DMS 273 (cell line): Measurements from ENCODE around the gene KLF6.

Experiments used
- DNase-seq: peaks from one replicate; lab custom pipeline; 2025; ENCODE audit not compliant: unreplicated experiment; lab: John Stamatoyannopoulos, UW

The KLF6 gene

DNA sequence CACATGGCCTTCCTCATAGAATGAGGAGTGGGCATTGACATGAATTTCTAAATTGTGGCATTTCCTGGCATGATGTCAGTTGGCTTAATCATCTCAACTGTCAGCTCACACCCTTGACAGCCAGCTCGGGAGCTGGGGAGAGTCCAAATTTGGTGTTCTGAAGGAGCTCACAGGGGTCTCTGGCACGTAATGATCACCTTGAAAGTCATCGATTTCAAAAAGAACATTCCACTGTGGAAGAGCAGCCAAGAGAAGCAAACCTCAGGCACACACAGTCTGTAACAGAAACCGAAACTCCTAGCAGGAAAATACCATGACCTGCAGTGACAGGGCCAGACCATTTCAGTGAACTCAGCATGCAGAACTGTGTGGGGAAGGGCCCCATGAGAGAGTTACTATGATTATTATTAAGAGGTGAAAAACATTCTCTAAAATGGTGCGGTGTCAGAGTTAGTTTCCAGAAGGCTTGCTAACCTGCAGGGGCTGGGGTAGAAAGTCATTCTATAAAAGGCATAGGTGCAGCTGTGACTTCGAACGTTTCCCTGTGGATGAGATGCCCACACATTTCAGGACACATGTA, 26.4 kb upstream of the KLF6 start:
- DNase-seq: no peak

DNA sequence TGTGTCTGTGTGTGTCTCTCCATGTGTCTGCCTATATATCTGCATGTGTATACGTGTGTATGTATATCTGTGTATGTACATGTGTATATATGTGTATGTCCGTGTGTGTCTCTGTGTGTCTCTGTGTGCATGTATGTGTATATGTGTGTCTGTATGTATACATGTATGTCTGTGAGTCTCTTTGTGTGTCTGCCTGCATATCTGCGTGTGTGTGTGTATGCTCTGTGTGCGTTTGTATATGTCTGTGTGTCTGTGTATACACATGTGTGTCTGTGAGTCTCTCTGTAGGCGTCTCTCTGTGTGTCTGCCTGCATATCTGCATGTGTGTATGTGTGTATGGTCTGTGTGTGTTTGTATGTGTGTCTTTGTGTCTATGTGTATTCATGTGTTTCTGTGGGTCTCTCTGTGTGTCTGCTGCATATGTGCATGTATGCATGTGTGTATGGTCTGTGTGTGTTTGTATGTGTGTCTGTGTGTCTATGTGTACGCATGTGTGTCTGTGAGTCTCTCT, 23.7 kb upstream of the KLF6 start:
- DNase-seq: no peak

DNA sequence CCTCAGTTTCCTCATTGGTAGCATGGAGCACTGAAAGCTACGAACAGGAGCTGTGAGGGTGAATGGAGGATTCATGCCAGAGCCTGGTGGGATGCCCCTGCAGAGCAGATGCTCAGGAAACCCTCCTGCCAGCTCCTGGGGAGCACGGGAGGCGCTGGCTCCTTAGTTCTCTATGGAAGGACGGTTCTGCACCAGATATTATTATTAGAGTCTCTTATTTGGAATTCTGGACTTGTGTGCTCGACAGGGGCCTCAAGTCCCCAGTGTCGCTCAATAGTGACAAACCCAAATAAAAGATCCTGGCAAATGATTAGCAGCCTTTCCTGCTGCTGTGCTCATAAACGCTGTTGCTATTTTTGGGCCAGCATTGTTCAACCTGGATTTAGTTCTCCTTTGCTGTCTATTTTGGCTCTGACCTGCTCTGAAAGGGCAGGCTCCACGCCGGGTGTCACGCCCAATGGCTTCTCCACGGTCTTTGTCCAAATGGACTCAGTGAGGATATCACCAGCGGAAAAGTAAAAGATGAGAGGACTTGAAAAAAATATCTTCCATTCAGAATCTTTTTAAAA, 23.0 kb upstream of the KLF6 start:
- no peak for DNase-seq

DNA sequence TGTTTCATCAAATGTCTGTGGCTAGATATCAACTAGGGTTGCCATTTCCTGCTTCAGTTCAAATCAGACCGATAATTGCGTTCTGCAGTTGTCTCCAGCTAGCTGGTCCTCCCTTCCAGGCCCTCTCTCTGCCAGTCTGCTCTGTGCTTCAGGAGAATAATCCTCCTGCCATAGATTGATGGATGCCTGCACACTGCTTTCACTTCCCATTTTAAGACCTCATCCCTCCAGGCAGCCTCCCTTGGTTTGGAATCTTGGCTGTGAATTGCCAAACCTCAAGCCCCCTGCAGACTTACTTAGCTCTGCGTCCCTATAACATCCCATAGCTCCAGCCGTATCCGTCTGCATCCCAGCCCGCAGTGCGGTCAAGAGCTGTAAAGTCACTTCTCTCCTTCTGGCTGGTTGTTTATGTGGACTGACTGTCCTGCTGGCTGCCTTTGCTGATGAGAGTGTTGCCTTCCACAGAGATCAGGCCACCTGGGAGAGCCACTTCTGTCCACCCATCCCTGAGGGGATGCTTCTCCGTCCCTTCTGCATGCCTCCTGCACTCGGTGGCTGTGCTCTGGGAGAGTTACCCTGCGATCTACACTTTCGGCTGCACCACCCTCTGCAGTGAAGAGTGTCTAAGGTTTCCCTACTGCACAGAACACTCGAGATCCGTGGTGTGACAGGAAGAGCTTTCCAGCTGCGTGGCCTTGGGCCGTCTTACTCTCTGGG, 22.4 kb upstream of the KLF6 start:
- no peak for DNase-seq

DNA sequence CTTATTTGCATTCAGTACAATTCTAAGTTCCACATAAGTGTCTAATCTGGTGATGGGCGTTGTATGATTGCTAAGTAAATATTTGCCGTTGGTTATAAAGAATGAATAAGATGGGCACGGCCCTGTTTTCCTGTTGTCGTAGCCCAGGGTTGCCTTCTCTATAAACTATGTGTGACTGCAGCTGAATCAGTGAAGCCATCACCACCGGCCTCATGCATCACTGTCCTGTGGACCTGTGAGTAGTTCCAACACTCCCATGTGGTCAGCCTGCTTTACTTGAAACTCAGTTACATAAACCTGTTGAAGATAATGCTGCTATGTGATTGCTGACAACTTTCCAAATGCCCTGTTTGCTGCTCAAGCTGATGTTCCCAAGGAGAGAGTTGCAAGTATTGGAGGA, 21.6 kb upstream of the KLF6 start:
- no peak for DNase-seq

DNA sequence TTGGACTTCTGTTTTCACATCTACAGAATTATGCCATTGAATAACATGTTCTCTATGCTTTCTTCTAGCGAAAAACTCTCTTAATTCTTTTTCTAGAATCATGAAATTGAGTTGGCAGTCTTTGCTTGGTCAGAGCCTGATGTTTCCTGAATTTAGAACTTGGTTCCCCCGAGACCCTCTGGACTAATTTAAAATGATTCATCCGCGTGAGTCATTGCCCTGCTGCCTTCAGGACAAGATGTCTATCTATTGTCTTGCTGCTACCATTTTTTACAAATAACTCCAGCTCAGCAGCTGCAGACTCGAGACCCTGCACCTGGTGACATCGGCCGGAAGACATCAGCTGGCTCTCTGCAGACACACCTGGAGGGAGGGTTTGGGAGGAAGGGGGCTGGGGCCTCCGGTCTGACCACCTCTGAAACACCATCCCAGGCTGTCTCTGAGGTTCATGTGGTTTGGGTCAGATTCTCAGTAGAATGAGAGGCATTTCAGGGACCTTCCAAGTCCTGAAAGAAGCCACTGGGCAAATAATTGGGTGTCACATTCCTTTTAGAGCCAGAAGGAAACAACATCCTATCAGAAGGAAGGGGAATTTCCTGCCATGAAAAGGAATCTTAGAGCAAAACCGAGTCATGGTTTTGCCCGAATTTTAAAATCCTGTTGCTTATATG, 20.9 kb upstream of the KLF6 start:
- peak; percentile 4 for DNase-seq

DNA sequence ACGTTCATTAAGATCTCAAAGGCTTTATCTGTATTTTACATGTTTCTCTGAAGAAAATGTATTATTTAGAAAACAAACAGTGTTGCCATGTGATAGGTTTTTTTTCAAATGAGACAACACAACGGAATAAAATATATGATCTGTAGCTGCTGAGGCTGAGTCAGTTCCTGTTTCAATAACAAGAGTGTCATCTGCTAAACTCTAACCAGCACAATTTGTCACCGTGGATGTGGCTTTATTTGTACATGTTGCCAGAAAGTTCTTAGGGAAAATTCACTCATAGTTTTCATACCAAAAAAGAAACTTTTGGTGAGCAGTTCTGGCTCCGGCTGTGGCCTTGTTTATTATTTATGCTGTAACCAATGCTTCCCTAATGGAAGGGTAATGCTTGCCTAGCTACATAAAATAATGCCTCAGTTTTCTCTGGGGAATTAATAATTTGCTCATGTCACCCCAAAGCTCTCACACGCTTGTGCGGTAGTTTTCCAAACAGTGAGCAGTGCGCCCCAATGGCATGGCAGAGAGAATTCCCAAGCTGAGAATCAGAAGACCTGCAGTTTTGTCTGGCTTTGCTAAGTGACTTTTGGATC, 20.3 kb upstream of the KLF6 start:
- no peak for DNase-seq

DNA sequence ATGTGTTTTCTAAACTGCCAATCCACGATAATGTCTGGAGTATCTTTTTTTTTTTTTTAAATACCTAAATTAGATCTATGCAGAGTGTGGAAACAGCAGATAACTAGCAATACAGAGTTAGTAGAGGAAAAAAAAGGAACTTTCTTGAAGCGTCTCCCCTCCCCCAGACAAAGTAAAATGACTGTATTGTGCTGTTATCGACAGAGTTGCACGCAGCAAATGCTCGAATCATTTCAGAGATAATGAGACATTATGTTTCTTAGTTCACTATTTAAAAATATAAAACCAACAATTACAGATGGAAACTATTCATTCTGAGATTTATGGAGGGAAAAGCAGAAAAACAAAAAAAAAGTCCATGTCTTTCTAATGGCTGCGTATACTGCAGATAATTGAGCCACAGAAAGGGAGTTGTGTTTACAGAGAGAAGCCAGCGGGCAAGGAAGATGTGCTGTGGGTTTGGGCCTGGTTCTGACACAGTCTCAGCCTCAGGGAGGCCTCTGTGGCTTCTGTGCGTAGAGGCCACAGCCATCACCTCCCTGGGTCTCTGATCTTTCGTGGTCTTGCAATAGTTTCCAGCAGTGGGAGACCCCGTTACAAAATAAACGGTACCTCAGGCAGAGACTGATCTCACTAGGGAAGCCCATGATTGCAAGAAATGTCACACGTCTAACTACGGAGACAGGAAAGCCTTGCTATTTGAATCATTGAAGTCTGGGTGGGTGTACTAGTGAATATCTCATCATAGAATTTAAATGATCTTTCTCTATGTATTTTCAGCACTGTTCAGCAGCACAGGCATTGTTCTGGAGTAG, 19.1 kb upstream of the KLF6 start:
- DNase-seq: no peak

DNA sequence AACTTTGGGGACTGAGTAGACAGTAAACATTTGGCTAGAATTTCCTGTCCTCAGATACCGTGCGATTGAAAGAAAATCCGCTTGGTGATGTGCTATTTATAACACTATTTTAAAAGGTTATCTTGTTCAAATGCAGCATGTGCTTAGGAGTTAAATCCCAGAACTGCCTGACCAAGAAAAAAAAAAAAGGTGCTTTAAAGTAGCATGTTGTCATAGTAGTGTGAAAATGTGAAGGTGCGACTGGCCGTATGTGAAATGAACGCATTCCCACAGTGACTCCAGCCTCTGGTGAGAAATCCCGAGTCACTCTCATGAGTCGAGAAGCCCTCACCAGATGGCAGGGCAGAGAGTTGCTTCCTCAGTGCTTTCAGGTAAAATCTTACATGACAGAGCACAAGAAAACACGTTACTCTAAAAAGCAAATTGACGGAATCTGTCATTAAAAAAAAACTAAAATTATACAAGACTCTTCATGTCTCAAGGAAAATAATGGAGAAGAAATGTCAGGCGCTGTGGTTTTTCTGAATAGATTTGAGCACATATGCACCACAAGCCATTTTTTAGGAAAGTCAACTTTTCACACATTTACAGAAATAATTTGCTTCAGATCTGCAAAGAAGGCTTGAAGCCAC, 18.4 kb upstream of the KLF6 start:
- no peak for DNase-seq

DNA sequence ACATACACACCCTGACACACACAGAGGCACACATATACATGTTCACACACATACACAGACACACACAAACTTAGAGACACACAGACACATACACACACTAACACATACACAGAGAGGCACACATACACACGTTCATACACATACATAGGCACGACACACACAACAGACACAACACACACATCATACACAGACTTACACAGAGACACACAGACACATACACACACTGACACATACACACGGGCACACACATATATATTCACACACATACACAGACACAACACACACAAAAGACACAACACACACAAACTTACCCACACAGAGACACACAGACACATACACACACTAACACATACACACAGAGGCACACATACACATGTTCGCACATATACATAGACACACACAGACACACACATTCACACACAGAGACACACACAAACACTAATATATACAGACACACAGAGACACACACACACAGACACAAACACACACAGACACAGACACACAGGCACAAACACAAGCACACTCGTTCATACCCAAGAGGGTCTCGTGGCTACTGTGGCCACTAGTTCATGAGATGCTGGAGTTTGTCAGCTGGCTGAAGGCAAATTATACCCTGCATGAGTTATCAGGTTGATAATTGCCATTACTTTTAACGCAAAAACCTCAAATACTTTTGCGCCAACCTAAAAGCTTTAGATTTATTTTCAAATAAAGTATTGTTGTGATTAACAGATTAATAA, 17.7 kb upstream of the KLF6 start:
- no peak for DNase-seq

DNA sequence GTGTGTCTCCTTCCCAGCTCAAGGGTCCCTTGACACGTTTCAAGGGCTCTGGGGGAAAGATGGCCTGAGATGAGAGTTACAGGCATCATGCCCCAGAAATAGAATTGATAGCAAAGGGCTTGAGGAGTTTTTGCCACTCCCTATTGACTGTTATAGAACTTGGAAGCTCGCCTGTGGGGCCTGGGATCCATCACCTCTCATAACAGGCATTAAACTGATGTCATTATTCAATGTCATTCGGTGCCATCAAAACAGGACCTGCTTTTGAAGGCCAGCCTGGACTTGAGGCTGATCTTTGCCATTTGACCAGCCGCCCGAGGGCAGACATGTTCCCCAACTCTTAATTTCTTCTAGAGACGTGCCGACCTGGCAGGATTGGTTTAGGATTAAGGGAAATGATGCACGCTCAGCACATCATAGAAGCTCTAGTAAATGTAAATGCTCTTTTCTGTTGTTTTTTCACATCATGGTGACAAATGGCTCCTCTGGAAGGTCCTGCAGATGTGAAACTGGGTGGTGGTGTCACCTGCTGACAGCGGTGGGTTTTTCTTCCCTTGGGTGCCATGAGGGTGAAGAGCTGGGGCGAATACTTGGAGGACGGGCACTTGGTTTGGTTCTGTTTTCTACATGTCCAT, 16.7 kb upstream of the KLF6 start:
- no peak for DNase-seq

DNA sequence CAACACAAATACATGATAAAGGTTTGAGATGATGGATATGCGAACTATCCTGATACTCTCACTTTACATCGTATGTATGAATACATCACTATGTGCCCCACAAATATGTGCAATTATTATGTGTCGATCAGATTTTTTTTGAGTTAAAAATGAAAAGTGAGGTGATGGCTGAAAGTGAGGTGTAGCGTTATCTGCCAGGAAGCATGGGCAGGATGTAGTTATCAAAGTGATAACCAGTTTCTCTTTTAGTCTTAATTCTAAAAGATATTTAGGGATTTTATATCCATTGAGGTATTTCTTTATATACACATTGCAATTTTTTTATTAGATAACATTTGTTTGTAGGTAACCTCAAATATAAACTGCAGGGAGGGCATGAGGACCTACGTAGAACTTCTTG, 15.6 kb upstream of the KLF6 start:
- no peak for DNase-seq

DNA sequence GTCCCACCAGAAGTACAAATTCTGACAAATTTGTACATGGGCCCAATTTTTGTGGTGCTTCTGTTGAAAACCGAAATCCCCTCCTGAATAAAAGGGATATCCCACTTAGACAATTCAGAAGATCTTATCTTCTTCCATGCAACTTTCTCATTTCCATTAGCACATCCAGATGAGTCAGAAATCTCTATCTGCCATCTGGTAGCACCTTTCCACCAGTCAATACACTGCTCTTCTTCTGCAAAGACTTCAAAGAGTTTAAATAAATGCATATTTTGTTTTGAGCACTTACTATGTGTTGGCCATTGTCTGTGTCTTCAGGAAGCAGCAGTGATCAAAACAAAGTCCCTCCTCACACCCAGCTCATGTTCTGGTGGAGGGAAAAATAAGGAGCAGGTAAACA, 12.7 kb upstream of the KLF6 start:
- DNase-seq: no peak

DNA sequence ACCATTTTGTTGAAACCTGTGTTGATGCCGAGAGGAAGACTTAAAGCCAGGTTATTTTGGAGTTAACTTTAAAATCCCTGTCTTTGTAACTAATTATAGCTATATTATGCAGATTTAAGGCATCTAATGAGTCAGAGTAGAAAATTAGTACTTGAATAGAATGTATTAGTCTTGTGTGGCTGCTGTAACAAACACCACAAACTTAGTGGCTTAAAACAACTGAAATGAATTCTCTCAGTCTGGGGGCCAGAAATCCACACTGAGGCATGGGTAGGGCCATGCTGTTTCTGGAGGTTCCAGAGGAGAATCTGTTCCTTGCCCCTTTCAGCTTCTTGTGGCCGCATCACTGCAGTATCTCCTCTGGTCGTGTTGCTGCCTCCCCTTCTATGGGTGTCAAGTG, 8.5 kb upstream of the KLF6 start:
- no peak for DNase-seq

DNA sequence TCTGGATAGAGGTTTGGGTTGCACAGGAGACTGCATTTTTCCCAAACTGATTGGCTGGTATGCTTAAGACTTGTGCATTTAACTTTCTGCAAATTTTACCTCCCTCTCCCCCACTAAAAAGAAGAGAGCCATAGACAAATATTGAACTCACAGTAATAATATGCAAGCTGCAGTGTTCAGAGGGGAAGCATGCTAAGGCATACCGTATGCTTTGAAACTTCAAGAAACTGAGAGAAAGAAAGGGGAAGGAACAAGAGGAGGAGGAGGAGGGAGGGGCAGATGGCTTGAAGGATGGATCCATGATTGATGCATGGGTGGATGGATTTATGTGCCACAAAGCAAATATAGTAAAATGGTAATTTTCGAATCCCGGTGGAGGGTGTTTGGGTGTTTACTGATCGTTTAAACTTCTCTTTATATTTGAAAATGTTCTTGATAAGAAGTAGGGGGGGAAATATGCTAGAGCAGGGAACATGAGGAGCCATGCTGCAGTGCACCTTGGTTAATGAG, 7.8 kb upstream of the KLF6 start:
- no peak for DNase-seq

DNA sequence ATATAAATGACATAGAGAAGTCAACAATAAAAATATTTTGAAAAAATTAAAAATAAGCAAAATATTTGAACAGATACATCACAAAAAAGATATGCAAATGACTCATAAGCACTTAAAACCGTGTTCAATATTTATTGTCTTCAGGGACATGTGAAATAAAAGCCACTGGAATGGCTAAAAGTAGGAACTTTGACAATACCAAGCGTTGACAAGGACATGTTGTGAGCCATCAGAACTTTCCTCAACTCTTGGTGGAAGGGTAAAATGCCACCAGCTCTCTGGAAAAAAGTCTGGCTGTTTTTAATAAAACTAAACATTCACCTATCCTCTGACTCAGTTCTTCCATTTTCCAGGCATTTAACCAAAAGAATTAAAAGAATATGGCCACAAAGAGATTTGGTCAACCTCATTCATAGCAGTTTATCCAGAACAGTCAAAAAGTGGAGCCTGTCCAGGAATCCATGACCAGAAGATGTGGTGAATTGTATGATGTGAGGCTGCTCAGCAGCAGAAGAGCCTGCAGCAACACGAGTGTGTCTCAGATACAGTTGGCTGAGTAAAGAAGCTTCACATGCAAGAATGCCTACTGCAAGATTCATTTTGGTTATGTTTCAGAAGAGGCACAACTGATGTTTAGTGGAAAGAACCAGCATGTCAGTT, 7.1 kb upstream of the KLF6 start:
- no peak for DNase-seq

DNA sequence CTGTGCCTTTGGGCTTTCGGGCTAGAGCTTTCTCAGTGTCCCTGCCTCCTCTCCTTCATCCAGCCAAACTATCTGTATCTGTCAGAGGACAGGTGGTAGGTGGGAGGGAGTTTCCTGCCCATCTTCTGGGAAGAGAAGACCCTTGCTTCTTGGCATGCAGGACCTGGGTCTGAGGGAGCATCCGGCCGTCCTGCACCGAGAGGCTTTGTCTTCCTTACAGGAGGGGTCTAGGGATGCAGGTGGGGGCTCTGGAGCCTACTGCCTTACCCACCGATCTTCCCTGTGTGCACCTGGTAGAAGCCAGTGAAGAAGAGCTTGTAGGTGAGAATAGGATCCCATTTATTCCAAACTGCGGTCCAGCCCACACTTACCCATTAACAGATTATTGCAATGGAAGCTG, 5.8 kb upstream of the KLF6 start:
- no peak for DNase-seq

DNA sequence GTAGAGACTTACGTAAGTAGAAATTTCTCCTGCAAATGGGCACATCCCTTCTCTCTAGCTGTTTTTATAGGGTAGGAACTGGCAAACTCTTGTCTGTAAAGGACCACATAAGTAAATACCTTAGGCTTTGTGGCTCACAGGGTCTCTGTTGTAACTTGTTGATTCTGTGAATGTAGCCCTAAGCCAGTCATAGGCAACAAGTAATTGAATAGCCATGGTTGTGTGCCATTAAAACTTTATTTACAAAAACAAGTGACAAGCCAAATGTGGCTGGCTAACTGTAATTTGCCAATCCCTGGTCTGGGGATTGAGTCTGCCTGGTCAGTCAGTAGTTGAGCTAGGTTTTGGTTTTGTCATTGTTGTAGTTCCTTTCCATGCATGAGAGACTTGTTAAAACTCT, 5.3 kb upstream of the KLF6 start:
- no peak for DNase-seq

DNA sequence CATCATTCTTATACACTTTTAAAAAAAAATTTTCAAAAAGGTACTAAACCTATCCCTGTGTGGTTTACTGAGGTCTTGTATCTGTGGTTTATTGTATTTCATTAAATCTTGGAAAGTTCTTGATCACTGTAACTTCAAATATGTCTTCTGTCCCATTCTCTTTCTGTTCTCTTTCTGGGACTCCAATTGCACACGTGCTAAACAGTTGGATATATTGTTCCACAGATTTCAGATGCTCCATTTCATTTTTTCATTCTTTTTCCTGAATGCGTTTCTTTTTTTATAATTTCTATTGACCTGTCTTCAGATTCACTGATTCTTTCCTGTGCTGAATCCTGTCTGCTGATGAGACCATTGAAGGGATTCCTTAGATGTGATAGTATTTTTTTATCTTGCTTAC, 4.6 kb upstream of the KLF6 start:
- no peak for DNase-seq
